GM19351 (cell line): ENCODE data around the gene SCUBE2.

Experiments
- ATAC-seq: cut with Tn5 transposase; IDR thresholded peaks from one replicate; pipeline ENCODE4 v1.9.1; 2021; ENCODE audit warnings: mild to moderate bottlenecking, moderate library complexity; ENCODE audit not compliant: unreplicated experiment

Gene SCUBE2

GRCh38 chr11:8971924-8972316 lies 119.5 kb downstream of the SCUBE2 start:
- no peak for ATAC-seq

GRCh38 chr11:8971196-8971923 lies 120.0 kb downstream of the SCUBE2 start:
- ATAC-seq, result no peak
